ENCODE results near the gene CEP131. TPM values are rescaled to one million over a fixed set of nuclear protein-coding genes. Genes with fewer than 3 reads are reported as not detected.

The CEP131 gene
- total RNA-seq, 2 donors from 2014 or later: 9.9 to 22.7 TPM

GRCh38 chr17:81250286-81251093, 27.7 kb upstream of the CEP131 start:
- Histone ChIP-seq H3K27me3 (no peaks in the 10 kb centered on the region), H3K36me3 (replicated peaks in 1 of 2; ENCODE audit: insufficient read depth in 1 of 2, low read depth in 2 of 2) (peaks cover 7 to 17% of the 10 kb centered on the region in 2 donors), H3K9me3 (no peaks in the 10 kb centered on the region), H3K4me1 (peaks cover 10% of the 10 kb centered on the region), H3K4me3 (no peak overlapping the region), H3K27ac (no peak overlapping the region)
- ATAC-seq (no peak), DNase-seq (no peak)
- WGBS, 2 donors: 92 to 93% methylated on average over 17 to 31 of the region's 31 CpGs
- no peak for TF ChIP-seq CTCF (IDR thresholded peaks at IDR 0.05)
- intact Hi-C loops (cut with DNase I): loop anchor here (5.0 kb wide), 1 partner anchor 232 kb away; no protein-coding TSS in a partner anchor

DNA sequence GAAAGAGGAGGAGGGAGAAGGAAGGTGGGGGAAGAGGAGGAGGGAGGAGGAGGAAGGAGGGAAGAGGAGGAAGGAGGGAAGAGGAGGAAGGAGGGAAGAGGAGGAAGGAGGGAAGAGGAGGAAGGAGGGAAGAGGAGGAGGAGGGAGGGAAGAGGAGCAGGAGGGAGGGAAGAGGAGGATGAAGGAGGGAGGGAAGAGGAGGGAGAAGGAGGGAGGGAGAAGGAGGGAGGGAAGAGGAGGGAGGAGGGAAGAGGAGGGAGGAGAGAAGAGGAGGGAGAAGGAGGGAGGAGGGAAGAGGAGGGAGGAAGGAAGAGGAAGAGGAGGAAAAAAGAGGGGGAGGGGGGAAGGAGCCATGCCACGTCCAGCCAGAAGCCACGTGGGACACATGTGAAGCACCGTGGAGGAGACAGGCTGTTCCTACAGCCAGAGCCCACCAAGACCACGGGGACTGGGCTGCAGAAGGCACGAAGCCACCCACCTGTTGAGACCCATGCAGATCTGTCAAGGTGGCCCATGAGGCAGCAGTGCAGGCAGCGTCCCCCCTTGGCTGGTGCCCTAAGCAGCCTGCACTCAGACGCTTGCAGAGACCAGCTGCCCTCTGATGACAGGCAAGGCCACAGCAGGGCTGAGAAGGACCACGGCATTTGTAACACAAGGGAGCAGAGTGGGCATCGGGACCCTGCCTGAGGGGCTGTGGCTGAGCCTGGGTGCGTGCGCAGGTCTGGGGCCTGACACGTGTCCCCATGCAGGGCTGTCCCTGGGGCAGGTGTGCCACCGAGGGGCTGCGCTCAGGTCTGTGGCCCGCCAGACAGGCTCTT, 26.7 kb upstream of the CEP131 start:
- TF ChIP-seq POLR2A (IDR thresholded peaks at IDR 0.05) (no peak), CTCF (IDR thresholded peaks at IDR 0.05) (no peak)
- H3K4me3 ChIP-seq: no peak overlapping the region
- H3K9me3 ChIP-seq: no peaks in the 10 kb centered on the region
- no peaks in the 10 kb centered on the region for H3K4me1 ChIP-seq
- H3K27ac ChIP-seq: no peak overlapping the region
- H3K27me3 ChIP-seq: no peaks in the 10 kb centered on the region
- 91 to 92% methylated on average over 8 to 15 of the region's 15 CpGs for WGBS, 2 donors
- peak; percentile 54 for ATAC-seq
- DNase-seq: no peak
- intact Hi-C loops (cut with DNase I): loop anchor here (5.0 kb wide), 2 partner anchors 233 to 353 kb away; no protein-coding TSS in a partner anchor
- H3K36me3 ChIP-seq (replicated peaks in 1 of 2; ENCODE audit: insufficient read depth in 1 of 2, low read depth in 2 of 2): peaks cover 7 to 17% of the 10 kb centered on the region in 2 donors

DNA sequence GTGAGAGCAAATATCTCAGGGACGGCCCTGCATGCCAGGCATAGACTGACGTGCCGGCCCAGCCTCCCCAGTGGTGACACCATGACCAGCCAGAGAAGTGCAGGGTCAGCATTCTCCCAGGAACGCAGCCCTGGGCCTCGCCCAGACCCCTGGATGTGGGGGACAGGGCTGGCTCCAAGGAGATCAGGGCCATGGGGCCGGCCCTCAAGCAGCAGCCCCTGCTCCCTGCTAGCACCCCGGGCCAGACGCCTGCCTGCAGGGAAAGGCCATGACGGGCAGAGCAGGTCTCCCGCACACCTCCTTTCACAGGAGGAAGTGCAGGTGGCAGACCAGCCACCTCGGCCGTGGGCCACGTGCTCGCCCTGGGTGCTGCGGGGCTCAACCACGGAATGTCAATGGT, 25.9 kb upstream of the CEP131 start:
- no peaks in the 10 kb centered on the region for H3K27me3 ChIP-seq
- no peak overlapping the region for H3K27ac ChIP-seq
- H3K4me3 ChIP-seq: no peak overlapping the region
- ATAC-seq: no peak
- no peaks in the 10 kb centered on the region for H3K9me3 ChIP-seq
- 78 to 83% methylated on average over 13 to 14 of the region's 16 CpGs for WGBS, 2 donors
- intact Hi-C loops (cut with DNase I): loop anchor here (5.0 kb wide), 1 partner anchor 354 kb away; no protein-coding TSS in a partner anchor
- H3K4me1 ChIP-seq: no peaks in the 10 kb centered on the region
- no peak for DNase-seq
- no peak for TF ChIP-seq POLR2A (IDR thresholded peaks at IDR 0.05)
- no peak for TF ChIP-seq CTCF (IDR thresholded peaks at IDR 0.05)
- peaks cover 7 to 17% of the 10 kb centered on the region in 2 donors for H3K36me3 ChIP-seq (replicated peaks in 1 of 2; ENCODE audit: insufficient read depth in 1 of 2, low read depth in 2 of 2)

DNA sequence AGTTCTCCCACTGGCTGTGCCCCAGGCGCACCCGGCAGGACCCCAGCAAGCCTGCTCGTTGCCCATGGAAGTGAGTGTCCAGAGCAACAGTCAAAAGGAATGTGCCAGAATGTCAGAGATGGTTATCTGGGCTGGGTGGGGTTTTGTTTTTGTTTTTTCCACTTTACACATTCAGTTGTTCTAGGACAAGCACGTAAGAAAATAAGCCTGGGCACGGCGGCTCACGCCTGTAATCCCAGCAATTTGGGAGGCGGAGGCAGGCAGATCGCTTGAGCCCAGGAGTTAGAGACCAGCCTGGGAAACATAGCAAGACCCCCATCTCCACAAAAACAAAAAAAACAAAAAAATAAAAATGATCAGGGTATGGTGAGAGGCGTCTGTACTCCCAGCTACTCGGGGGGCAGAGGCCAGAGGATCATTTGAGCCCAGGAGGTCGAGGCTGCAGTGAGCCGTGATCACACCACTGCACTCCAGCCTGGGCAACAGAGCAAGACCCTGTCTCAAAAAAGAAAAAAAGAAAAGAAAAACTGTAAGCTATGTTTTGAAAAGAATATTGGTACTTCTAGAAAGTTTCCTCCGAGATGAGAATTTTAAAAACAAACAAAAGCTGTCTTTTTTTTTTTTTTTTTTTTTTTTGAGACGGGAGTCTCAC, 24.7 kb upstream of the CEP131 start:
- no peak for TF ChIP-seq POLR2A (IDR thresholded peaks at IDR 0.05)
- no peak for TF ChIP-seq CTCF (IDR thresholded peaks at IDR 0.05)
- DNase-seq: no peak
- H3K27ac ChIP-seq: no peak overlapping the region
- H3K9me3 ChIP-seq: no peaks in the 10 kb centered on the region
- no peak overlapping the region for H3K4me3 ChIP-seq
- no peaks in the 10 kb centered on the region for H3K27me3 ChIP-seq
- H3K4me1 ChIP-seq: no peaks in the 10 kb centered on the region
- intact Hi-C loops (cut with DNase I): loop anchor here (5.0 kb wide), 1 partner anchor 355 kb away; no protein-coding TSS in a partner anchor
- ATAC-seq: no peak
- H3K36me3 ChIP-seq (replicated peaks in 1 of 2; ENCODE audit: insufficient read depth in 1 of 2, low read depth in 2 of 2): peaks cover 7 to 17% of the 10 kb centered on the region in 2 donors
- 82 to 87% methylated on average over 13 to 15 of the region's 15 CpGs for WGBS, 2 donors

All from body of pancreas (tissue), 4 donors.